Measurements from ENCODE around the gene PRLR.

GRCh38 chr5:35091704-35092103 lies 138.6 kb downstream of the PRLR start:
- no peak for TF ChIP-seq CTCF (IDR thresholded peaks at IDR 0.05; ENCODE audit: insufficient read depth, low read depth, low read length)
- no peak for TF ChIP-seq EZH2 (IDR thresholded peaks at IDR 0.05; ENCODE audit: insufficient read depth, low read length)

Data from astrocyte (in vitro differentiated cells and primary cell).